RWPE2 (cell line): Measurements from ENCODE around the gene ATP1A2.

ENCODE experiments used
- ATAC-seq: fragments of 200-7000 bp; cut with Tn5 transposase; 3 replicates; pipeline ENCODE4 v1.9.1; 2021; ENCODE audit warnings: low read depth
- DNase-seq: peaks from one replicate; pipeline ENCODE4 v3.0.0-alpha.2; 2020; ENCODE audit warnings: low spot score
- H3K27ac ChIP-seq: fragments of 450-650 bp; 2 replicates; pipeline ENCODE4 v1.5.1; 2017; ENCODE audit warnings: mild to moderate bottlenecking; ENCODE audit not compliant: poor library complexity, severe bottlenecking
- H3K27me3 ChIP-seq: fragments of 250-450 bp; sonication (Bioruptor Pico); 2 replicates; pipeline ENCODE4 v1.5.1; 2021; ENCODE audit warnings: mild to moderate bottlenecking, moderate library complexity; ENCODE audit not compliant: insufficient read depth, poor library complexity, severe bottlenecking
- H3K36me3 ChIP-seq: fragments of 250-450 bp; sonication (Bioruptor Pico); 2 replicates; pipeline ENCODE4 v1.5.1; 2020; ENCODE audit warnings: low read depth, mild to moderate bottlenecking, moderate library complexity
- H3K4me1 ChIP-seq: fragments of 250-450 bp; sonication (Bioruptor Pico); 2 replicates; pipeline ENCODE4 v1.5.1; 2021; ENCODE audit warnings: mild to moderate bottlenecking, moderate library complexity; ENCODE audit not compliant: insufficient read depth, poor library complexity, severe bottlenecking
- H3K4me3 ChIP-seq: fragments of 250-450 bp; sonication (Bioruptor Pico); 2 replicates; pipeline ENCODE4 v1.5.1; 2021; ENCODE audit warnings: mild to moderate bottlenecking, moderate library complexity; ENCODE audit not compliant: severe bottlenecking
- H3K9me3 ChIP-seq: fragments of 250-450 bp; sonication (Bioruptor Pico); 2 replicates; pipeline ENCODE4 v1.5.1; 2021; ENCODE audit warnings: mild to moderate bottlenecking, moderate library complexity; ENCODE audit not compliant: severe bottlenecking
- TF ChIP-seq, protein P1 (sequence below): fragments of 450-650 bp; IDR thresholded peaks from one replicate; pipeline ENCODE4 v1.5.1; 2017; ENCODE audit warnings: mild to moderate bottlenecking, moderate library complexity; ENCODE audit not compliant: poor library complexity, severe bottlenecking

Gene ATP1A2

DNA sequence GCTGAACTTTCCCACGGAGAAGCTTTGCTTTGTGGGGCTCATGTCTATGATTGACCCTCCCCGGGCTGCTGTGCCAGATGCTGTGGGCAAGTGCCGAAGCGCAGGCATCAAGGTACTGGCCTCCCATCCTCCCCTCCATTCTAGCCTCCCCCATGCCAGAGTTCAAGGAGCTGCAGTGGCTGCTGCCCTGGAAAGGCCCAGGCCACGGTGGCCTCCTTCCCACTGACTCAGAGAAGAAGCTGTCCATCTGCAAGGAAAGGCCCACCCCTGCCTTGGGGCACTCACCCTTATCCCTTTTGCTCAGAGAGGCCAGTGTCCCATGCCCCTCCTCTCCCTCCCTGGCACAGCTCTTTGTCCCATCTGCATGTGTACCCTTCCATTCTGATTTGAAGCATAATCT lies 14.9 kb downstream of the ATP1A2 start:
- DNase-seq: no peak
- H3K27ac ChIP-seq: no peak overlapping the region
- no peaks in the 10 kb centered on the region for H3K4me1 ChIP-seq
- ATAC-seq: no peak
- H3K4me3 ChIP-seq: no peak overlapping the region
- TF ChIP-seq, protein P1, sequence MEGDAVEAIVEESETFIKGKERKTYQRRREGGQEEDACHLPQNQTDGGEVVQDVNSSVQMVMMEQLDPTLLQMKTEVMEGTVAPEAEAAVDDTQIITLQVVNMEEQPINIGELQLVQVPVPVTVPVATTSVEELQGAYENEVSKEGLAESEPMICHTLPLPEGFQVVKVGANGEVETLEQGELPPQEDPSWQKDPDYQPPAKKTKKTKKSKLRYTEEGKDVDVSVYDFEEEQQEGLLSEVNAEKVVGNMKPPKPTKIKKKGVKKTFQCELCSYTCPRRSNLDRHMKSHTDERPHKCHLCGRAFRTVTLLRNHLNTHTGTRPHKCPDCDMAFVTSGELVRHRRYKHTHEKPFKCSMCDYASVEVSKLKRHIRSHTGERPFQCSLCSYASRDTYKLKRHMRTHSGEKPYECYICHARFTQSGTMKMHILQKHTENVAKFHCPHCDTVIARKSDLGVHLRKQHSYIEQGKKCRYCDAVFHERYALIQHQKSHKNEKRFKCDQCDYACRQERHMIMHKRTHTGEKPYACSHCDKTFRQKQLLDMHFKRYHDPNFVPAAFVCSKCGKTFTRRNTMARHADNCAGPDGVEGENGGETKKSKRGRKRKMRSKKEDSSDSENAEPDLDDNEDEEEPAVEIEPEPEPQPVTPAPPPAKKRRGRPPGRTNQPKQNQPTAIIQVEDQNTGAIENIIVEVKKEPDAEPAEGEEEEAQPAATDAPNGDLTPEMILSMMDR: no peak
- no peaks in the 10 kb centered on the region for H3K9me3 ChIP-seq
- H3K36me3 ChIP-seq: no peaks in the 10 kb centered on the region
- H3K27me3 ChIP-seq: no peaks in the 10 kb centered on the region

DNA sequence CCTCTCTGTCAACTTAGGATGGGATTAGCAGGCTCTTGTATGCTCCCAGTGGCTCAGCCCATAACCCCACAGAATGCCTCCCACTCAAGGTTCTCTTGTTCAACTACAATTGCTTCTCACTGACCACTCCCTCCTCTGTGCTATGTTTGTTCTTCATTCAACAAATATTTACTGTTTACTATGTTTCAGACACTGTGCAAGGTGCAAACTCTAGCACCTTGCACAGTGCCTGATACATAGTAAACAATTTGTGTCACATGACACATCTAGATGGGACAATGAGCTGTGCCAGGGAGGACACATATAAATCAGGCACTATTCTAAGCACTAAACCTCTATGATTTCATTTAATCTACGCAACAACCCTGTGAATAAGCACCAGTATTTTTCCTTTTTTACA lies 15.4 kb downstream of the ATP1A2 start:
- no peaks in the 10 kb centered on the region for H3K9me3 ChIP-seq
- no peak for DNase-seq
- H3K4me3 ChIP-seq: no peak overlapping the region
- no peaks in the 10 kb centered on the region for H3K27me3 ChIP-seq
- H3K27ac ChIP-seq: no peak overlapping the region
- H3K36me3 ChIP-seq: no peaks in the 10 kb centered on the region
- H3K4me1 ChIP-seq: no peaks in the 10 kb centered on the region
- TF ChIP-seq, protein P1: no peak
- no peak for ATAC-seq

DNA sequence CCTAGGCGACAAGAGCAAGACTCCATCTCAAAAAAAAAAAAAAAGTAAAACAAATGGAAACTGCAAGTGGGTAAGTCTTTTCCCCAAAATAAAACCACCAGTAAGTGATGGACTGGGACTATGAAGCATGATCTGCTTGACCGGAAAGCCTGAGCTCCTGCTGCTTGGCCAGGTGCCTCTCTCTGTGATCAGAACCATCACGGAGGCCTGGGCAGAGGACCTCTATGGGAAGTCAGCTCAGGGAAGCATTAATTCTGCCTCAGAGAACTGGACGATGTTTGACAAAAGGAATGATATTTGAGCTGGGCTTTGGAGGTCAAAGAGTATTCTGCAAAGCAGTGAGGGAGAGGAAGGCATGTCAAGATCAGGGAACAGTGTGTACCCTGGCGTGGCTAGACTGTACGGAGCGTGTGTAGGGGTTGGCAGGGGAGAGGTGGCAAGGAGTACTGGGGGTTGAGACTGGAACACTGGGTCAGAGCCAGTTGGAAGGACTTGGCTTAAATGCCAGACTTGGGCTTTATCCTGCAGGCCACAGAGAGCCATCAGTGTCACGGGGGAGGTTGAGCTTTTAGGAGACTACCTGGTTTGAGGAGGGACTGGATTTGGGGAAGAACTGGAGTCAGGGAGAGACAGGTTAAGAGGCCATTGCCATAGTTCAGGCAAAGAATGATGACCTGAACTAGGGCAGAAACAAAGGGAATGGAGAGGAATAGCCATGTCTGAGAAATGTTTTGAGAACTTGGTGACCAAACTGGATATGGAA lies 16.4 kb downstream of the ATP1A2 start:
- Histone ChIP-seq H3K27ac (no peak overlapping the region), H3K36me3 (no peaks in the 10 kb centered on the region), H3K9me3 (no peaks in the 10 kb centered on the region), H3K27me3 (no peaks in the 10 kb centered on the region), H3K4me1 (no peaks in the 10 kb centered on the region), H3K4me3 (no peak overlapping the region)
- no peak for ATAC-seq
- no peak for DNase-seq
- TF ChIP-seq, protein P1: no peak

DNA sequence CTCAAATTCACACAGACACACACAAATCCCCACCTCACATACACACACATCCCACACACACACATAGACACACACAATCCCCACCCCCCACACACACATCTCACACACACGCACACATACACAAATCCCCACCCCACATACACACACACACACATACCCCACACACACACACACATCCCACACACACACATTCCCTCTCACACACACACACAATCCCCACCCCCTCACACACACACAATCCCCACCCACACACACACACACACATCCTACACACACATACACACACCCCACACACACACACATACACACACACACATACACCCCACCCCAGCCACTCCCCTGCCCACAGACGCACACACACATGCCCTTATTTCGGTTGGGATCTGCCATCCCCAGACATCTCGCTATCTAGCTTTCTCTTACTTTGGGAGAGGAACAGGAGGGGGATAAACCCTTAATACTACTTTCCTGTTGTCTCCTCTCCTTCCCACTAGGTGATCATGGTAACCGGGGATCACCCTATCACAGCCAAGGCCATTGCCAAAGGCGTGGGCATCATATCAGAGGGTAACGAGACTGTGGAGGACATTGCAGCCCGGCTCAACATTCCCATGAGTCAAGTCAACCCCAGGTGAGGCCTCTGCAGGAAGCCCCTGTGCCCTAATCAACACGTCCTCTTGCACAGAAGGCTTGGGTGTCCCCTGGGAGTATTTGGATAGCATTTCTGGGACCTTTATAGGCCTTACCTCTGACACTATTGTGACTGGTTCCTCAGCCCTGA lies 18.6 kb downstream of the ATP1A2 start:
- H3K27ac ChIP-seq: no peak overlapping the region
- no peaks in the 10 kb centered on the region for H3K4me1 ChIP-seq
- H3K9me3 ChIP-seq: no peaks in the 10 kb centered on the region
- ATAC-seq (no peak), DNase-seq (no peak)
- H3K36me3 ChIP-seq: no peaks in the 10 kb centered on the region
- no peak overlapping the region for H3K4me3 ChIP-seq
- H3K27me3 ChIP-seq: no peaks in the 10 kb centered on the region
- TF ChIP-seq, protein P1: no peak
